Amniotic epithelial cell (primary cell): ENCODE measurements around the gene P4HA1.

Experiments
- DNase-seq: peaks from one replicate; pipeline ENCODE4 v3.0.0-alpha.2; 2010; ENCODE audit warnings: low read depth

The P4HA1 gene

DNA sequence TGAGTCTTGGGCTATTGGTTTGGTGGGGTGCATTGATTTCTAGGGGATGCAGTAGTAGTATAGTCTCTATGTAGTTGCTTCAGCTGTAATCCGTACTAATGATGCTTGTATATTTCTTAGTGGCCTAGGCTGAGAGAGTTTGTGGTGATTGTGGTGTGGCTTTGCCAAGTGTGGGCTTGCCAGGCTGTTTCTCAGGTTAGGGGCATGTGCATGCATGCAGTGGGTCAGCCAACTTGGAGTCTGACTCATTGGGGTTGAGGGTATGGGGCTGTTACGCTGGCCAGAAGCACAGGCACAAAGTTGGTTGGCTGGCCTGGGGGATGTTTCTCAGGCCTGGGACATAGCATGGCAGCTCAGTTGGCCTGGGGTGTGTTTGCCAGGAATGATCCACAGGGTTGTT lies 116.3 kb downstream of the P4HA1 start:
- DNase-seq, result no peak

- no peak for DNase-seq
Observed at GRCh38 chr10:72979709-72980108, 117.0 kb downstream of the P4HA1 start.

GRCh38 chr10:72976886-72977285 lies 119.8 kb downstream of the P4HA1 start:
- no peak for DNase-seq
